ENCODE data around the gene PLA2G4E.
A peak's percentile ranks its signal among the peaks of the same experiment; 100 is the strongest.

PLA2G4E gene

DNA sequence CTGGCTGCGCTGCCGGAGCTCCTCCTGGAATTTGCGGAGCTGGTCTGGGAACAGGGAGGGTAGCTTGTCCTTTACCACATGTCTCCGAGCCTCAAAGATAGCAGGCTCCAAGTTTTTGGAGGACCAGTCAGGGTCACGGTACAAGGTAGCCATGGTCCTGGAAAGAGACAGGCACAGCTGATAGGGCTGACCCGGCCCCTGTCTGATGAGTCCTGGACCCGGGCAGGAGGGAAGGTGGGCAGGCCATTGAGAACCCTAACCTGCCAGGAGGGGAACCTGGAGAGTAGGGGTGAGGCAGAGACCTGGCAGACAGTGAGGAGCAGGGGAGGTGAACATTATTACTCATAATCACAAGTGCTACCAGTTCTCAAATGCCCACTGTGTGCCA, 28.0 kb downstream of the PLA2G4E start:
- no peak for DNase-seq (ENCODE audit: low spot score)

DNA sequence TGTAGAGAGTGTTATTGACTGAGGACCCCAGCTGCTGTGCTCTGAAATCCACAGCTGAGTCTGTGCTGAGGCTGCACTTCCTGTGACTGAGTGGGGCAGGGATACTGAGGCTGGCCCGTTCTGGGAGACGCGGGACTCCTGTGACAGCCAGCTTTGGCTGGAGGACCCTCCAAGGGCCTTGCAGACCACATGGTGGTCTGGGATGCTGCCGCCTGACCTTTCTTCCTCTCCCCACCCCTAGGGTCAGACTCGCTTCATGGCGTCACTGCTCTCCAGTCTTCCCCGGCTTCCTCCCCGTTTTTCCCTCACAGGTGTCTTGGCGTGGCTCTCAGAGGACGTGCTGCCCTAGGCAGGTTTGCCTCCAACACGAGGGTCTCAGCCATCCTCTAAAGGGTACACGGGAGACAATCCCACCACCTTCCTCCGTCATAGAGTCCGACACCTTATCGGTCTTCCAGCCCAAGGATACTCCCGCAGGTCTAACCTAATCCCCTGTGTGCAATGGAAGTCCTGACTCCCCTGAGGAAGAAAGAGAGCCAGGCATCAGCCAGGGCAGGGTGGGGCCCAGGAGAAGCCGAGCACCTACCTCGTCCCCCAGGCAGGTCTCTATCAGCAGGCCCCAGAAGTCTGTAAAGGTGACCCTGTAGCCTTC, 28.6 kb downstream of the PLA2G4E start:
- no peak for DNase-seq (ENCODE audit: low spot score)

DNA sequence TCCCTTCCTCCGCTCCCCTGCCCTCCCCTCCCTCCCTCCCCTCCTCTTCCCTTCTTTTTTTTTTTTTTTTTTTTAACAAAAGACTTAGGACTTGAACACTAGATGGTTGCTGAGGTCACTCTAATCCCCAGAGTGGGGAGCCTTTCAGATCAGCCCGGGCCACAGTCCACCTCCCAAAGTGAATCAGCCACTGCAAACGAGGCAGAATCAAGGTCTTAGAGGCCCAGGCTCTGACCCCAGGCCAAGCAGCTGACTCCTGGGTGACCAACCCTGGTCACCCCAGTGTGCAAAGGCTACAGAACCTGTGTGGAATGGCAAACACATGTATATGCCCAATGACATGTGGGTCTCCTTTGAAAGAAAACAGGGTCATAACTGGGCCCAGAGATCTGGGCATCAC, 30.2 kb downstream of the PLA2G4E start:
- DNase-seq (ENCODE audit: low spot score) = no peak

DNA sequence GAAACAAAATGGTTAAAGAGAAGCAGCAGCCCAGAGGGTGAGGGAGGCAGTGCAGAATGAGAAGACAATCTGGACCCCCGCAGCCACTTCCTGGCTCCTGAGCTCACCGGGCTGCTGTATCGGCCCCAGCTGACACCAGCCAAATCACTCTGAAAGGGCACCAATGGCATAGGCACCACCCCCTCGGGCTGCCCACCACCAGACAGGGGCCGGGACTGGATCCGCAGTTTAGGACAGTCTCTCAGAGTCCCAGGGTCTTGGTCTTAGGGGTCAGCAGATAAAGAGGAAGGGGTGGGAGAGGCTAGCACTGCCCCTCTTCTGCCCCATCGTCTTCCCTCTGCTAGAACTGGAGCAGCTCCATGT, 30.6 kb downstream of the PLA2G4E start:
- DNase-seq (ENCODE audit: low spot score) = no peak

DNA sequence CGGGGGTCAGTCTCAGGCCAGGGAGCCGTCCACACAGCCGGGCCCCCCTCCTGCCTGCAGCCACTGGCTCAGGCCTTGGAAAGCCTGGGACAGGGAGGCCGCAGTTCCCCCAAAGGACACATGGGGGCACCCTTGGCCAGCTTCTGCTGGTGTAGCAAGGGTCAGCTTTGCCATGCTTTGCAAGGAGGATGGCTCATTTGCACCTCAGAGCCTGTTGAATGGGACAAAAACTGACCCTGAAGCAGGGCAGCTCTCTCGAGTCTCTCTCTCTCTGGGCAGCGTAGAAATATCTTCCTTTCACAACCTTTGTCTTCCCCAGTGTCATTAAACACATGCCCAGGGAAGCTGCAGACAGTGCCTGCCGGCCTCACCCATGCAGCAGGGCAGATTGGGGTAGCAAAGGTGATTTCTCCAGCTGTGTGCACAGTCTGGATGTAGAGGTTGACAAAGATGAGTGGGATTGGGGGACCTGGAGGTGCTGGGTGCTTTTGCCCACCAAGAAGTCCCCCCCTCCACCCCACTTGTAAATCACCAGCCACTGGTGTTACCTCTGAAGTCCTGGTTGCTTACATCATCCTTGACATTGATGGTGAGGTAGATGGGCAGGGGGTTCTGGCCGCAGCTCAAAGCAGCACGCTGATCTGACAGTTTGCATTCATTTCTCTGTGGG, 31.1 kb downstream of the PLA2G4E start:
- DNase-seq (ENCODE audit: low spot score) = peak; percentile 89

DNA sequence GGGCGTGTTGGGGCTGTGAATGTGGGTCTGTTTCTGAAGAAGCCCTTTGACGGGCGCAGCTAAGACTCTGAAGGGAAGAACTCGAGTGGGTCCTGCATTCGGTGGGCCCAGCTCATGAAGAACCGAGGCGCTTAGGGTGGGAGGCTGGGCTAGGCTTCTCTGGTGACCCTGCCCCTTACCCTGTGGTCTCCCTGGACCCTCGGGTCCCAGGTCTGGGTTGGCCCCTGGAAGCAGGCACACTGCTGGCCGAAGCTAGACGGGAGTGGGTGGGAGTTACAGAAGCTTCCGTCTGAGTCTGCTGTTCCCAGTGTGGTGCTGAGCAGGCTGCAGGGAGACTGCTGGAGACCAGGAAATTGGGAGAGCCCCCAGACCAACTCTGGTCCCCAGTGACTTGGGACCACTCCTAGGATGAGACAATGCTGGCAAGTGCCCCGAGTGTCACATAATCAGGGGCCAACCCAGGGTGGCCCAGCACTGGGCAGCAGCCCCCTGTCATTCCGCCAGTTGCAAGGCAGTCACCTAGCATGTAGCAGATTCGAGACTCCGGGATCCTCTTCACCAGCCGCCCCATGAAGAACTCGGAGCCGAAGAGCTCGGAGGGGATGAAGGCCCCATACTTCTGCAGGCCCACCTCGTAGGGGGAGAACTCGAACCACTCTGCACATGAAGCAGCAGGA, 31.8 kb downstream of the PLA2G4E start:
- no peak for DNase-seq (ENCODE audit: low spot score)

DNA sequence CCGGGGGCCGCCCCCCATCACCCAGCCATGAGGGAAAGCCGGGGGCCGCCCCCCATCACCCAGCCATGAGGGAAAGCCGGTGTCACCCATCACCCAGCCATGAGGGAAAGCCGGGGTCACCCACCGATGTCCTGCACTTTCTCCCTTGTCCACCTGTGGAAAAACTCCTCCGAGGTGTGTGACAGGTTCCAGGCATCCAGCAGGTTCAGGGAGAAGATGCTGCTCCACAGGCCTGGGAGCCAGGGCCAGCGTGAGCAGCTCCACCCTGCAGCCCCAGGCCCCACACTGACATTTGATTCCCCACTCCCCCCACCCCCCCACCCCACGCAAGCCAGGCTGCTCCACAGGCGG, 32.9 kb downstream of the PLA2G4E start:
- no peak for DNase-seq (ENCODE audit: low spot score)

DNA sequence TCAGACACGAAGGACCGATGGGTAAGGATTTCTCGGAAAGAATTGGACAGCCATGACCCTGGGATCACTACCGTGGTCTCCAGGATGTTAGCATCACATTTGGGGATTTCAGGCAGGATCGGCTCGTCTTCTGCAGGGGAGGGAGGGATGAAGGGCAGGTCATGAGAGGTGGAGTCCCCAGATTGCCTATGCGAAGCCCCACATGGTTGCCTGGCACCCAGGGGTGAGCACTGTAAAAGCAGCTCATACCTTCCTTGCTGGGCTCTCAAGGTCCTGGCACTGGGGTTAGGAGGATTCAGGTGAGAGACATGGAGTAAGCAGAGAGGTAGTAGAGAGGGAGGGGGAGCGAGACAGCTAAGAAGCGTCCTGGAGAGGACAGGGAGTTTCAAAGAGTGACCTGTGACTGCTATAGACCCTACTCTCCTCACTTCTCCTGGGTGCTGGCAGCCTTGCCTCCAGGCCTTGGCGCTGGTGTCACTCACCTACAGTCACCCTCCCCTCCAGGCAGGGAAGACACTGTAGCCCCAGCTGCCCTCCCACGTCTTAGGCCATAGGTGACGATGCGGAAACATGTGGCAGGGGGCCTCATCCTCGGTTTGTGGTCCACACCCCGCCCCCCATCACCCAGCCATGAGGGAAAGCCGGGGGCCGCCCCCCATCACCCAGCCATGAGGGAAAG, 33.5 kb downstream of the PLA2G4E start:
- DNase-seq (ENCODE audit: low spot score) = no peak

DNA sequence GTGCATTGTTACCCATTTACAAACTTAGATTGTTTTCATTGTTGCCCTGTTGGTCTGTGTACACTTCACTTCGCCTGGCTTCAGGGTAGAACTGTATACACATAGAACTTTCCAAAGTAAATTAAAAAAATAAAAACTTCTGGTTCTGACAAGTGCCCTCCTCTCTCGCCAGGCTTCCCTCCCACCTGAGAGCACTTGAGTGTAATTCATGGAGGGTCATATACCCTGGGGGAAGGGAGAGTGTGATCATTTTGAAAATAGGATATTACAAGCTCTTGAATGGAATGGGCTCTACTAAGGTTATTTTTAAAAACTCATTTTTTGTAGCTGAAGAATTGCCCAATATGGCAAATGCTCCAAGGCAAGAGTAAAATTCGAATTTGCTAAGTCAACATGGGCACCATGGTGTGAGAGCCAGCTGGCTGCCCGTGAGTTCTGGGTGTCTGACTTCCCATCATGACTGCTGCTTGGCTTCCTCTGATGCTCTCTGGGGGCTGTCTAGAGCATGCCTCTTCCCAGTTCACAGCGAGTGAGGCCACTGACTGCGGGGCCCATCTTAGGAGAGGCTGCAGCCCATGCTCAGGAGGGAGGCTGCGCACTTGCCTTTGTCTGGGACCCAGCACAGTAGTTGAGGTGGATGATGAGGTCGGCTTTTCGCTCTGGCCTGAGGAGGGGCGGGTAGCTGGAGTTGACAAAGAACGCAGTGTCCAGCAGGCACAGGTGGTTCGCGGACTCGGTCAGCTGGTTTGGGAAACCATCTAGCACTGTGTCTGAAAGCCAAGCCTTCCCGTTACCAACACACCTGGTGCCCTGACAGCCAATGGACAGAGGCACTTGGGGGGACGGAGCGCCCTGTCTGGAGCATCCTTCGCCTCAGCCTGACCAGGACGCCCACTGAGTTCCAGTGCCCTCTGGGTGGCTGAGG, 35.3 kb downstream of the PLA2G4E start:
- DNase-seq (ENCODE audit: low spot score) = no peak

DNA sequence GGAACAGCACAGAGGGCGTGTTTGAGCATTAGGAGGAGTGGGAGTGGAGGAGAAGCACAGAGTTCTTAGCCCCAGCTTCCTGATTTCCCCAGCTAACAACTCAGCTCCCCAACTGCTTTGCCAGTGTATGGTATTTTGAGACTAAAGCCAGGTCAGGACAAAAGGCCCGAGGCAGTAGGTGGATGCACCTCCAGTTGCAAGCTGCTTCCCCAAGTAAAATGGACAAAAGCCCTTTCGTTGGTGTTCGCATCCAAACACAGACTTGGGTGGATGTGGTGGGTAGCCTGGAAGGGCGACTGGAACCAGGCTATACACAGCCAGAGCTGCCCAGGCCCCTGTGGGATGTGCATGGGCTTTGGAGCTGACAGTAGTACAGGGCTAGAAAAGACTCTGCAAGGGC, 36.2 kb downstream of the PLA2G4E start:
- no peak for DNase-seq (ENCODE audit: low spot score)

DNA sequence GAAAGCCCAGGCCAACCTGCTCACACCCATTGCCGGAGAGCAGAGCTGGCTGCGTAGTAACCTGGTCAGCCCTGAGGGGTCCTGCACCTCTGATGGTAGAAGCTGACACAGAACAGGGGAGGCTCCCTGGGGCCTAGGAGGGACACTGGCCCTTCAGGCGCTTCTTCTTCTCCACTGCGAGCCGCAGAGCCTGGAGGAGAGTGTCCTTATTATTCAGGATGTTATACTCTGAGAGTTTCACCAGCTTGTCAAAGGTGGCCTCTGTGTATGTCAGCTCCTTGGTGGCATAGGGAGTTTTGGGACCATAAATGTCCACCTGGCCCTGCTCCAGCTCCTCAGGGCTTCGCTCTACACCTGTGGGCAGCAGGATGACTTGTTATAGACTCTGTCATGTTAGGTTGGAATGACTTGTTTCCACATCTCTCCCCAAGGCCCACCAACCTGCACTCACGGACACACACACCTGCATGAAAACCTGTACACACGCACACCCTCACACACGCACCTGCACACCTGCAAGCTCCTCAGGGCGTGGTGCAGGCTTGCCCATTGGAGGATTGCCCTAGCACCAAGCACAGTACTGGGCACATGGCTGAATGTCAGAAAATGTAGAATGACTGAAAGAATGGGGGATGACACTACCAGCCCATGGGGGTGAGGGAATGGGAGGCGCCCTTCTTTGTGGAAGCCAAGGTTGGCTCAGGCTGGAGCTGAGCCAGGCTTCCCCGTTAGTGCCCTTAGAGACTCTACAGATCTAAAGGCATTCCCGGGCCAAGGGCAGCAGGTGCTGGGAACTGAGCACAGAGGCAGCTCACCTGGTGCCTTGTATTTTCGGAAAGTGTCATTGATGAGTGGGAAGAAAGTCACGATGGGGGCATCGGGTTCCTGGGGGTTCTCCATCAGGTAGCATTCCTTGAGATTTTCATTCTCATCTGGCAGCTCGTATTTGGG, 36.9 kb downstream of the PLA2G4E start:
- peak; percentile 10 for DNase-seq (ENCODE audit: low spot score)

DNA sequence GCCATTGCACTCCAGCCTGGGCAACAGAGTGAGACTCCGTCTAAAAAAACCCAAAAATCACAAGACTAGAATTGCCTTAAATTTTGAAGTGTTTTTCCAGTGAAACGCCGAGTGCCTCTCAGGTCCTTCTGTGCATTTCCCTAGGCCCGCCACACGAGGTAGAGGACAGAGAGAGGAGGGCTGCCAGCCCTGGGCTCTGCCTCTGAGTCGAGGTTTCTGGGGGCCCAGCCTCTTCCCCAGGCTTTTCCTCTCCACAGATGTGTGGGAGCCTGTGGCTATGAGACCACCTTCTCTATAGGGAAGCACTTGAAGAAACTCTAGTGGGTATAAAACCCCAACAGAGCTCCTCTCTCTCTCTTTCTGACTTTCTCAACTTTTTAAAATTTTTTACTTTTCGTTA, 37.6 kb downstream of the PLA2G4E start:
- DNase-seq (ENCODE audit: low spot score) = peak; percentile 28

DNA sequence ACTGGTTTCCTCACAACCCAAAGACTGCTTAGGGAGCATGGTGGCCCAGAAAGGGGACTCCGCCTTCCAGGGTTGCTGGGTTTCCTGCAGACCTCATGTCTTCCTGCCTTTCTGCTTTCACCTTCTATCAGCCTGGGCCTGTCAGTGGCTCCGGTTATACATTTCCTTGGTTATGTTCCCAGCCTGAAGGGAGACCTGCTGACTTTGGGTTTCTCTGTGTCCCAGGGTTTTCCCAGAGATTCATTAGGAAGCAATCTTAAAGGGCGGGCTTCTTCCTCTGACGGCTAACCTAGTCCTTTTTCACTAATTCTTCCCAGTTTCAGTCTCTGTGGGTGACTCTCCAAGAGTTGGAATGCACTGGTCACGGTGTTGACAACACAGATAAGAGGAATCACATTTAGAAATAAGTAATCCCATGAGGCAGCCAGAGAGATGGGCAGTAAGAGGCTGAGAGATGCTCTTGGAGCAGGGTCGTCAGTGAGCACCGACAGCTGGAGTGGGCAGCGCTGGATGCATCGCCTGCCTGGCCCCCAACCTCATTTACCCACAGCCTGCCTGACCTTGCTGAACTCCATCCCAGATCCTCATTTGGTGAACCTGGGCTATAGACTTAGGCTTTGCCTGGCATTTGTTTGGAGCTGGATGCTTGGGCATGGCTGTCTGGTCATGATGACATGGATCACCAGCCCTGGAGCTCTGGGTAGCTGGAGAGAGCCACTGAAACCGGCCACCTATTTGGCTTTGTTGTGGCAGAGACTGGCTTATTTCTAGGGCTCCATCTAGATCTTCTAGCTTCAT, 38.5 kb downstream of the PLA2G4E start:
- peak; percentile 9 for DNase-seq (ENCODE audit: low spot score)

DNA sequence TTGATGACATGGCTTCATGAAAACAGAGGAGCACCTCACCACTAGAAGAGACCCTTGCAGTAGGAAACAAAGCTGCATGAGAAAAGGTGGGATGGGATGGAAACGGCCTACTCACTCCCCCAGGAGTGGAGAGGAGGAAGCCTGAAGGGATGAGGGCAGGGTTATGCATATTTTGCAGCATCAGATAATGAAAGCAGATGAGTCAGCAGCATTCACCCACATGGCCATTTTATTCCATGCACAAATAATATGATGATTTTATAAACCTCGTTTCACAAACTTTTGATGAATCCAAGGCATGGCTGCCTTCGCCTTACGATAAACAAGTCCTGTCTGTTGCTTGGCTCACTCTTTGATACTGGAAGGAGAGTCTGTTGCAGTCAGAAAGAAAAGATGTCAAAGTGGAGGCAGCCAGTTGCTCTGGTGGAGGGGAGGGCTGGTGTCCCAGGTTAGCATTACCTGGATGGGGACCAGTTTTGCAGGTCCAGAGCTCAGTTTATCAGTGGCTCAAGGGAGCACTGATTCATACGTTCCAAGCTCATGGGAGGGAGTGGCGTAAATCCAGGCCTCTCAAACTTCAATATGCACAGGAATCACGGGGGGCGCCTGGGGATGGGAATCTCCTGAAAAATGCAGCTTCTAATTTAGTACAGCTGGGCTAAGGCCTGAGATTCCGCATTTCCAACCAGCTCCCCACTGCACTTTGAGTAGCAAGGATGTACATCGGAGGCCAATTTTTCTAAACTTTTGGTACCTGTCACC, 39.3 kb downstream of the PLA2G4E start:
- peak; percentile 3 for DNase-seq (ENCODE audit: low spot score)

DNA sequence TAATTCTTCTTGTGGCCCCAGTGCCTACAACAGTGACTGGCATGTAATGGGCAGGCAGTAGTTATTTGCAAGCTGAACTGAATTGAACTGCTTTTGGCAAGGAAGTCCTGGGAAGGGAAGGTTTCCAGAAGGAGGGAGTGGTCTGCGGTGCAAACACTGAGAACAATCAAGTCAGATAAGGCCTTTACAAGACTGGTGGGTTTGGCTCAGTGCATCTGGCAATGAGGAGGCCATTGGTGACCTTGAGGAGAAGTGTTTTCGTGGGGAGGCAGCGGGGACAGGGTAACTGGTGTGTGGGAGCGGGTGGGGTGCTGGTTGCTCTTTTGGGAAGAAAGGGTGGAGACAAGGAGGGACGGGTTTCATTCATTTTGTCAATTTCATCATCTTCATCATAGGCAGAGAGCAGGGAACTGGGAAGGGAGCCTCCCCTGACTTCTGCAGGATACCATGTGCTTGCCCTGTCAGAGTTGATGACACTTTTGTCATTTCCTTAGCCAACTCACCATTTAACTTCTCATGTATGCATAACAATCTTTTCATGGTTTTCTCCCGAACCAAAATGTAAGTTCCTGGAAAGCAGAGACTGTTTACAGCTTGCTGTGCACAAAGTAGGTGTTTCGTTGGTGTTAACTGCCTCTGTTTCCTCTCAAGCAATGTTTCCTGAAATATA, 40.1 kb downstream of the PLA2G4E start:
- DNase-seq (ENCODE audit: low spot score) = no peak

DNA sequence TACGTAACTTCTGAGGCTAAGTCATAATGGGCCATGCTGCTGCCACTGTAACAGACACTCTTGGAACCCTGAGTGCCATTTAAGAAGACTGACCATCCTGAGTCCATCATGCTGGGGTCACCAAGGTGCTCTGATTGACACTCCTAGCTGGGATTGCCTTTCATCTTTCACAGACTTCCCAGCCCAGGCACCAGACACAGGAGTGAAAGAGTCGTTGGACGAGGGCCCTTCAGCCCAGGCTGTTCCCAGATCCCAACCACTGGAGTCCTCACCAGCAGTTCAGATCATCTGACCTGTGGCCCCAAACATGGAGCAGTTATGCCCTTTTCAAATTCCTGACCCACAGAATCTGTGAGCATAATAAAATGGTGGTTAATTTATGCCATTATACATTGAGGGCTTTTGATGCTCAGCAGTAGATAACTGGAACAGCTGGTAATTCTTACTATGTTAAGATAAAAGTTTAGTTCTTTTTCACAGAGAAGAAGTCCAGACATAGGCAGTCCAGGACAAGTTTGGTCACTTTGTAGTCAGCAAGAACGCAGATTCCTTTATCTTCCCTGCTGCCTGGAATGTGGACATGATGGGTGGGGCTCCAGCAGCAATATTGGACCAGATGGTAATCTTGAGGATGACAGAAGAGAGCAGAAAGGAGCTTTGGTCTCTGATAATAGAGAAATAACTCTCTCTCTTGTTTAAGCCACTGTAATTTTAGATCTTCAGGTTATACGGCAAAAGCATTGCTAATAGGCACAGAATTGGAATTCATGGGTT, 41.2 kb downstream of the PLA2G4E start:
- no peak for DNase-seq (ENCODE audit: low spot score)

DNA sequence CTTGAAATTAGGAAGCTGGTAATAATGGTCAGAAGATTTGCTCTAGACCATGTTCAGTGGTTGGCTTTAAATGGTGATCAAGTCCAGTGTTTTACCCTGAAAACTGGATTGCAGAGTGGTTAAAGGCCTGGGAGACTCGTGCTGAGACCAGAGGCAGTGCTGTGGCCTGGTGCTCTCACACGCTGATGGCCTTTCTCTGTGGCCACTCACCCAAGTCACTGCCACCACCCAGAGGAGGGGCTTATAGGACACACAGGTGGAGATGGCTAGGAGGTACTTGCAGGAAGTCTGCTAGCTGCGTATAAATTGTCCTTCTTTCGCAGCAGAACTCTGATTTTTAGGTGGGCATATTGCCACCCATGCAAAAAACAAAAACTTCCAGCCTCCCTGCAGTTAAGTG, 42.3 kb downstream of the PLA2G4E start:
- peak; percentile 11 for DNase-seq (ENCODE audit: low spot score)
